Activated naive CD4-positive, alpha-beta T cell (primary cell): ENCODE data around the gene CELF2.

Source experiments
- DNase-seq, 4 experiments: peaks; one replicate each; lab custom pipeline; 2025; lab: John Stamatoyannopoulos, UW

The CELF2 gene

GRCh38 chr10:11245981-11246590 lies 228.4 kb downstream of the CELF2 start:
- DNase-seq, result no peak

DNA sequence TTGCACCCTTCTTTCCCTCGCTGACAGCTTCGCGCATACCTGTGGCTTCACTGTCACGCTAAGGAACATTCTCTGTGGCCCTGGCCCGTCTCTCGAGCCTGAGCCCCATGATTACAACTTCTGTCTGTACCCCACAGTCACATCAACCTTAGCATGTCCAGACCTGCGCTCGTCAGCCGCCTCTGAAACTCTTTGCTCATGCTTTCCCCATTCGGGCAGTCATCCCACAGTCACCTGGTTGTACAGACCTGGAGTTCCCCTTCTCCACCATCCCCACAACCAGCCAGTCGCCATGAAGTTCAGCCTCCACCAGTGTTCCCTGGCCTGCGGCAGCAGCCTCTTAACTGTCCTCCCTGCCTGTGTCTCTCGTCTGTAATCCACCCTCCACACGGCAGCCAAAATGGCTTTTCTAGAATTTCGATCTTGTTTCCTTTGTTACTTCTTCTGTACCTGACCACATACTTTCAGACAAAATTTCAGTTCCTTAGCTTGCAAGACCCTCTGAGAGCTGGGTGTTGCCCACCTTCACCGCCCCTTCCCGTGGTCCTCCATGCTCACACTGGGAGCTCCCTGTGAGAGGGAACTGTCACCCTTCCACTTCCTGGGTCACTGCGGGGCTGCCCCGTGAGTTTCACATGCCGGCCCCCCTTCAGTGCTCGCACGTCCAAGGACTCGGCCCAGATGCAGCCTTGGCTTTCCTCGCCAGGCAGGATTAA lies 229.2 kb downstream of the CELF2 start:
- DNase-seq, result no peak

DNA sequence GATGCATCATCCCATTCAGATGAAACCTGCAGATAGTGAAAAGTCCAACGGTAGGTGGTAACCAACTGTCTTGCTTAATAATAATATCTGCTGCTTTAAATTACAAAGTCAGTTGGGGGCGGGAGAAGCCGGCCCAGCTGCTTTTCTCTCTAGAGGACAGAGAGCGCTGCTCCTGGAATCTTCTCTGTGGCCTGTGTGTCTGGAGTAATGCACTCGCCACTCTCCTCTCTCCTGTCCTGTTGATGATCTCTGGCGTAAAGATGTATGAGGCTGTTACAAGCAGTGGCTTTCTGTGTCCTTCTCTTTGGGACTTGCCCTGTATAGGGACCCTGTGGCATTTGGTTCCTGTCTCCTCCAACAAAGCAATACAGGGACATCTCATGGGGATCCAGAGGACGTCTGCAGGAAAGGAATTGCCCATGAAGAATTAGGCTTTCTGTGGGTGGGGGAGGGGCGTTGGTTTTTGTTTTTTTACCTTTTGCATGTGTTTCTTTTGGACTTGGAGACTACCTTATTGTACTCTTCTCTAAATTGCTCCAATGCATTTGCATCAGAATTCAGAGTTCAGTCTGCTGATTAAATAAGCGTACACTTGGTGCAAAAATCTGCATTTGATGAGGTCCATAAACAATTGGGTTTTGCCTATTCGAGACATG lies 231.6 kb downstream of the CELF2 start:
- no peak for DNase-seq

GRCh38 chr10:11249808-11250195 lies 232.1 kb downstream of the CELF2 start:
- no peak for DNase-seq

- no peak for DNase-seq
Measured at GRCh38 chr10:11250304-11250703, 232.6 kb downstream of the CELF2 start.

DNA sequence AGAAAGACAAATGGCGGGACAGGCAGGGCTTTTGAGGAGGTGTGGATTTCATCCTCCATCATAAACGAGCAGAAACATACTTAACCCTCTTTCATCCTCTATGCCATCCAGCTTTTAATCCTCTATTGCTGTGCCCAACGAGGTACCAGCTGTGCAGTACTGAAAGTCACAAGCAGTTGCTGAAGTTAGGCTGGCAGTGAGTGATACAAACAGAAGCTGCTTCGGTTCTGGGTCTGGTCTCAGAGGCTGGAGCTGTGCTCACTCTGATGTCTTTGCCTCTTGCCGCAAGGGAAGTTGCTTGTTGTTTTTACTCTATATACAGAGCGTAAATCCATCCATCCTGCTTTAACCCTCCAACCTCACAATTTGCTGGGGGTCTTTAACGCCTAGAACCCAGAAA lies 235.2 kb downstream of the CELF2 start:
- no peak for DNase-seq

GRCh38 chr10:11253385-11254002 lies 235.8 kb downstream of the CELF2 start:
- DNase-seq, result no peak

- no peak for DNase-seq
Measured at GRCh38 chr10:11255156-11255555, 237.5 kb downstream of the CELF2 start.

- DNase-seq, result no peak
Measured at GRCh38 chr10:11255796-11256444, 238.2 kb downstream of the CELF2 start.

GRCh38 chr10:11256896-11257295 lies 239.2 kb downstream of the CELF2 start:
- no peak for DNase-seq

GRCh38 chr10:11257440-11258090 lies 239.9 kb downstream of the CELF2 start:
- DNase-seq, result no peak

- no peak for DNase-seq
Measured at GRCh38 chr10:11260170-11260569, 242.5 kb downstream of the CELF2 start.

DNA sequence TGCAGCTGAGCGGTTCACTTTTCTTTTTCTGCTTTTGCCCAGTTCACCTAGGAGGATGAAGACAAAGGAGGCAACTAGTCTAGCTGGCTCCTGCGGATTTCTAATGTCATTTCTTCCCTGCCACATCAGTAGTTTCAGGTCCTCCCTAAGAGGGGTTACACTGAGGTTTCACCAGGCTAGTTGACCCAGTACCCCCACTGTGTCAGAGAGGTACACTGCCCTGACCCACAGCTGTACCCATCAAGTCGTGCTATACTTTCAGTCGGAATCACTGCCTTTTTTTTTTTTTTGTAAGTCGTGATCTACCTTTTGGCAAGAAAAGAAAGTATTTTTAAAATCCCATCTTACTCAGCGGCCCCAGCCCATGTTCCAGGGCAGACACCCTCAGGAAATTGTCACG lies 243.5 kb downstream of the CELF2 start:
- DNase-seq, result no peak

- DNase-seq, result no peak
Measured at GRCh38 chr10:11261687-11262493, 244.2 kb downstream of the CELF2 start.

DNA sequence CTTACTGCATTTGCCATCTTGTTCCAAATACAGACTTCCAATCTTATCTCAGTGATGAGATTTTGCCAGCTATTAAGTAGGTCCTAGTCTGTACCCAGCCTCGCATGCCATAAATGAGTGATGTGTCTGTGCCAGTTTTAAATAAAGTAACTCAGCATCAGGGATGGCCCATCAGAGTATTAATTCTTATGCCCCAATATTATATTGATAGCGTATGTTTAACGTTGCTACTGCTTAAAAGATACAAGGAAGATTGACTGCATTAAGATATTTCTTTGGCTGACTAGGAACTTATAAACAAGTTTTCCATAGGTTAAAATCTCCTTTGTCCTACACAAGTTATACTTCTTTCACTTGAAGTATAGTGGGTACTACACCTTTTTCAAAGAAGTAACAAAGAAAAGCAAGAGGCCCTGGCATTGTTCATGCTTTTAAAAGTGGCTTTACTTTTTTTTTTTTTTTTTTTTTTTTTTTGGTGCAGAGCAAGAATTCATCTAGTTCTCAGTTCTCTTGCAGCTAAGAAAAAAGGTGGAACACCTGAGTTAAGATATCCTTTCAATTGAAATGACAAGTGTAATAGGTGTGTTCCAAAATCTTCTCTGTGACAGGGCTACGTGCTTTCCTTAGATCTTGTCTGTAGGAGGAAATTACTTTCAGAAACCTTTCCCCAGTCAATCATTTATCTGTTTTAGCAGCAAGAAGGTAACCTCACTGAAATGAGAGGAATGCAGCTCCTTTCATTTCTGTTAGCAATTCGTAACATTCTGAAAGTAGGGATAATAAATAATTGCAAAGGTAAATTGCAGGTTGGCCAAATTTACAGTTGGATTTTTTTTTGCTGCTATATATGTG lies 245.0 kb downstream of the CELF2 start:
- no peak for DNase-seq

DNA sequence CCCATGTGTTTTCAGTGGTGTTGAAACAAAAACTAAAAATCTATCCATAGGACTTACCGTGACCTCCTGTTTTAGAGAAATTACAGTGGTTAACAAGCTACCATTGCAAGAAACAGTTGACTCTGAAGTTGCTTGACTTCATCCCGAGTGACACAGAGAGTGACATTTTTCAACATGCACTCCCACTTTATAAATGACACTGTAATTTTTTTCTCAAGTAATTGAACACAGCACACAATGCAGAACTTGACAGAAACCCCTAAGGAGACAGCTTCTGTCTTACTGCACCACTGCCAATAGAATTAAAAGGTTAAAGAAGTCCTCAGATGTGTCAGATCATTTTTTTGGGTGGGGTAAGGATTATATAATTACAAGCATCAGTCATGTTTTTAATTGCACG lies 246.1 kb downstream of the CELF2 start:
- DNase-seq, result no peak

DNA sequence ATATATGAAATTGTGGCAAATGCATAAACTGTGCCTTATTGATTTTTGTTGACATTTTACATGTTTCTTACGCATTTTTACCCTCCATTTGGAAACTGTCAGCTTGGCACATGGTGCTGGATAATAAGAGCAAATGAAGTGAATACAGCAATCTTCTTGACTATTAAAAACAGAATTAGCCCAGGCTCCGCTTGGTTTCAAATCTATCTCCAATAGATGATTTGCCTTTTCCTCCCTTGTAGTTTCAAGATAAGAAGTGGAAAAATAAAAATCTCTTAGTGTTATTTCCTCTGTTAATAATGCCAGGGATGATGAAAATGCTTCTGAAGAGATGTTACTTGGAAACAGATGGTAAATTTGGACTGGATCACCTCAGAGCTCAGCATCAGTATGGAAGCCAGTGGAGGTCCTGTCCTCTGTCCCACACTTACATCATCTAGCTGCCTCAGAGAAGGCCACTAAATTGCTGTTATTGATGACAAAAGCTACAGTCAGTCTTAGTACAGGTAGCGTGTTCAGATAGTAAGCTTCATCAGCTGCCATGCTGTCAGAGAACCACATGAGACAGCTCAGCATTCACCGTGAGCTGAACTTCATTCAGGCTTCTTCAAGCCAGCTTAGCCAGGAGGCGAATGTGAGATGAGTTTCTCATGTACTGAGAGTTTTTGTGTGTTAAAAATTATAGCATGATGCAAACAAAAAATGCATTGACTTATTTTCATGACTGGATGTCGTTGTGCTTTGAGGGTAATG lies 246.8 kb downstream of the CELF2 start:
- DNase-seq, result no peak

DNA sequence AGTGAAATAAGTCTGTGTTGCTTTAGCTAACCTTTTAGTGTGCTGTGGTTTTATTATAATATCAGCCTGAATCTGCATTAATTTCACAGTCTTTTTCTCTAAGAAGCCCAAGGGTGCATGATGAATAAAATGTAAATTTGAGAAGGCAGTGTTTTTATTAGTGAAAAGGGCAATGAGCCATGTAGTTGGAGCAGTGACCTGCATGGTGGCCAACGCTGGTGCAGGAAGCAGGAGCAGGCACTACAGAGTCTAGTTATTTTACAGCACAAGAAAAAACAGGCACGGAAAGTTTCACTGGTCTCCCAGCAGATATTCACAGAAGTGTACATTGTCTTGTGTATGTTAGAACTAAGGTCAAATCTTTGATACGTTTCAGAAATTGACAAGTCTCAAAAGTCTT lies 247.8 kb downstream of the CELF2 start:
- no peak for DNase-seq

- no peak for DNase-seq
Measured at GRCh38 chr10:11266426-11266825, 248.8 kb downstream of the CELF2 start.
